NCI-H1092 treated with DMSO at 0.1 percent for 48 hours (cell line): ENCODE measurements around the gene CDC37.

Experiments
- DNase-seq: peaks from one replicate; lab custom pipeline; 2025; lab: John Stamatoyannopoulos, UW

The CDC37 gene

GRCh38 chr19:10352764-10353671 lies 50.3 kb downstream of the CDC37 start:
- DNase-seq, result no peak

GRCh38 chr19:10346509-10346908 lies 56.8 kb downstream of the CDC37 start:
- no peak for DNase-seq

DNA sequence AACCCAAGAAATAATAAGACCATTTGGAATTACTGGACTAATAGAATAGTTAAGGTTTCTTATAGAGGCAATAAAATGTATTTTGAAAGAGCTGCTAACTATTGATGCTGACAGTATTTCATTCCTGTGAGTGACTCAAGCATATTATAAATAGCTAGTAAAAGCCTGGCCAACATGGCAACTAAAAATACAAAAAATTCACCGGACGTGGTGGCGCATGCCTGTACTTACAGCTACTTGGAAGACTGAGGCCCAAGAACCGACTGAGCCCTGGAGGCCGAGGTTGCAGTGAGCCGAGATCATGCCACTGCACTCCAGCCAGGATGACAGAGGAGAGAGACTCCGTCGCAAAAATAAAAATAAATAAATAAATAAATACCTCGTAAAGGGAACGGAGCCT lies 58.6 kb downstream of the CDC37 start:
- no peak for DNase-seq

DNA sequence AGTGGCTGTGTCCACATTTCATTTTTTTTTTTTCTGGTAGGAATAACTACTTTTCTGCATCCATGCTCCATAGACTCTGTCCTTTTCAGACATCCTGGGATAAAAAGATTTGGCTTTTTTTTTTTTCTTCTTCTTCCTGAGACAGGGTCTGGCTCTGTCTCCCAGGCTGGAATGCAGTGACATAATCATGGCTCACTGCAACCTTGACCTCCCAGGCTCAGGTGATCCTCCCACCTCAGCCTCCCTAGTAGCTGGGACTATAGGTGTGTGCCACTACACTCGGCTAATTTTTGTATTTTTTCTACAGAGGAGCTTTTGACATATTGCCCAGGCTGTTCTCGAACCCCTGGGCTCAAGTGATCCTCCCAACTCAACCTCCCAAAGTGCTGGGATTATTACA lies 59.8 kb downstream of the CDC37 start:
- no peak for DNase-seq
